Cerebellar nuclear complex (tissue), 1 donor: ENCODE data around the gene POU5F1.
"Not testable (repeated sequence)": the region's sequence is repeated elsewhere in the genome, so short reads cannot be mapped to it uniquely, and the experiment has no call there.

Experiments
- DNase-seq, 2 experiments: peaks; one replicate each; lab custom pipeline; 2025; lab: John Stamatoyannopoulos, UW

The POU5F1 gene

GRCh38 chr6:31170600-31170881, at the start of gene POU5F1:
Gene POU5F1 (minus strand): TSS chr6:31170682. CDS start chr6:31170620, 62 bp downstream.
- DNase-seq = no peak

GRCh38 chr6:31216208-31216898, 45.9 kb upstream of the POU5F1 start:
- no peak for DNase-seq

- DNase-seq = not testable (repeated sequence)
These were observed 44.7 kb upstream of the POU5F1 start for GRCh38 chr6:31215216-31215615.

- DNase-seq = no peak
These were observed 44.0 kb upstream of the POU5F1 start for GRCh38 chr6:31214516-31214915.

GRCh38 chr6:31210741-31211532, 40.5 kb upstream of the POU5F1 start:
- DNase-seq = no peak

- no peak for DNase-seq
These were observed 39.6 kb upstream of the POU5F1 start for GRCh38 chr6:31210123-31210522.

GRCh38 chr6:31209137-31209536, 38.7 kb upstream of the POU5F1 start:
- no peak for DNase-seq

GRCh38 chr6:31208506-31208905, 38.0 kb upstream of the POU5F1 start:
- no peak for DNase-seq

- no peak for DNase-seq
These were observed 35.2 kb upstream of the POU5F1 start for GRCh38 chr6:31205638-31206037.

GRCh38 chr6:31204751-31205145, 34.3 kb upstream of the POU5F1 start:
- DNase-seq = no peak

GRCh38 chr6:31203345-31203979, 33.0 kb upstream of the POU5F1 start:
- DNase-seq = no peak

GRCh38 chr6:31202259-31203166, 32.0 kb upstream of the POU5F1 start:
- no peak for DNase-seq

- DNase-seq = not testable (repeated sequence)
These were observed 28.6 kb upstream of the POU5F1 start for GRCh38 chr6:31199105-31199452.

- DNase-seq = peak in 1 of 2 experiments; percentile 81
These were observed 27.2 kb upstream of the POU5F1 start for GRCh38 chr6:31197559-31198305.

GRCh38 chr6:31196251-31197022, 26.0 kb upstream of the POU5F1 start:
- not testable (repeated sequence) for DNase-seq

GRCh38 chr6:31195308-31195979, 25.0 kb upstream of the POU5F1 start:
- DNase-seq = not testable (repeated sequence)

- DNase-seq = no peak
These were observed 23.8 kb upstream of the POU5F1 start for GRCh38 chr6:31194061-31194834.

- DNase-seq = no peak
These were observed 22.7 kb upstream of the POU5F1 start for GRCh38 chr6:31193206-31193605.

GRCh38 chr6:31192431-31193105, 22.1 kb upstream of the POU5F1 start:
- not testable (repeated sequence) for DNase-seq
